HG03135 (cell line): ENCODE results near the gene CCDC178.
"Not testable (repeated sequence)": the region's sequence is repeated elsewhere in the genome, so short reads cannot be mapped to it uniquely, and the experiment has no call there.

ENCODE experiments used
- ATAC-seq: cut with Tn5 transposase; IDR thresholded peaks from one replicate; pipeline ENCODE4 v1.9.1; 2021; ENCODE audit warnings: mild to moderate bottlenecking, moderate library complexity; ENCODE audit not compliant: unreplicated experiment

Gene CCDC178

GRCh38 chr18:33231474-33232317 lies 208.8 kb downstream of the CCDC178 start:
- ATAC-seq, result peak; percentile 93

DNA sequence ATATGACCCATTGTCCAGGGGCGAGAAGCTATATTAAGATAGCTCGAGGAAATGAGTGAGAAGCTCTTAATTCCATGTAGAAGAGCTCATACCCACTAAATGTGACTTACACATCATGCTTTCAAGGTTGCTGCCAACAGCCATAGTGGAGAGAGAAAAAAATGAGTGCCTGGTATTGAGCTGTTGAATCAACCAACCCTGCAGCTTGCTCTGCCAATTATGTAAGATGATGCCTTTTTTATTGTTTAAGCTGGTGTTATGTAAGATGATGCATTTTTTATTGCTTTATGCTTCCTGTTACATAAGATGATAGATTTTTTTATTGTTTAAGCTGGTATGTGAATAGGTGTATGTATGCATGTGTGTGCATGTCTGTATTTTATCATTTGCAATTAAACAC lies 228.2 kb downstream of the CCDC178 start:
- ATAC-seq, result no peak

DNA sequence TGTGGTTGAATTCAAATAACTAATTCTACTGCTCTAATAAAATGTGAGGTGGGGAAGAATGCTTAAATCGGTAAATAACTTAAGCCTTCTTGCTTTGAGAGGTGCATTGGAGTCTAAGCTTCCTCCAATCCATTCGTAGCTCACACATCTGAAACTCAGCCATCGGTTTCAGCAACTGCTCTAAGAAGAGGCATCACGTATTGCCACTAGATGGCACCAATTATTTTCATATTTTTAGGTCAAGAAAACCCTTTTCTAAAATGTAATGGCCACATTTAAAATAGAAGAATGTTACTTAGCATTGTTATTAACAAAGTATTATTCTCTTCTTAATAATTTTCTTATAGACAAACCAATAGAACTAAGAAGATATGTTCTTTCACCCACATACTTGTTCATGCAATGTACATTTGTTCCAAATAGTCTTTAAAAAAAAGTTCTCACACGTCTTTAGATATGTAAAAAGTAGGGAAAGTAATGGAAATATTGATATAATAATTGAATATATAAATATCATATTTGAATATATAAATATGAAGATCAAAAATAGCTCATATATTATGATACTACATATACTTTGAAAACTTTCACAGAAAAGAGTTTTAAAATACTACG lies 229.8 kb downstream of the CCDC178 start:
- no peak for ATAC-seq

GRCh38 chr18:33205777-33206176 lies 234.7 kb downstream of the CCDC178 start:
- no peak for ATAC-seq

DNA sequence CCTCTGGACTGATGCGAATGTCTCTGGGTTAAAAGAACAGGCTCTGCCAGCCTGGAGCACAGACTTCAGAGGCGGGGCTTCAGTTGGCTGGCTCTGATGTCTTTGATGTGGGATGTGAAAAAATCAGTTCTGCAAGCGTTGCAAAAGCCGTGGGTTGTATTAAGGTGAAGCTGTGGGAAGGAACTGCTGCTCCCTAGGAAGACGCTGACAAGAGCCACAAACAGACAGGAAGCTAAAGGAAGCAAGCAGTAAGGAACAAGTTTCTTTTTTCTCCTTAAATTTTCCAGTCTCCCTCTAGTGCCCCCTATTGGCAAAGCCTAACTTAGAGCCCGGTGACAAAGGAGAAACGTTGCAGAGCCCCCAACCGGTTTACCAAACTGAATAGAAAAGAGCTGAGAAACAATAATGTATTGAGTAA lies 239.0 kb downstream of the CCDC178 start:
- ATAC-seq, result no peak

DNA sequence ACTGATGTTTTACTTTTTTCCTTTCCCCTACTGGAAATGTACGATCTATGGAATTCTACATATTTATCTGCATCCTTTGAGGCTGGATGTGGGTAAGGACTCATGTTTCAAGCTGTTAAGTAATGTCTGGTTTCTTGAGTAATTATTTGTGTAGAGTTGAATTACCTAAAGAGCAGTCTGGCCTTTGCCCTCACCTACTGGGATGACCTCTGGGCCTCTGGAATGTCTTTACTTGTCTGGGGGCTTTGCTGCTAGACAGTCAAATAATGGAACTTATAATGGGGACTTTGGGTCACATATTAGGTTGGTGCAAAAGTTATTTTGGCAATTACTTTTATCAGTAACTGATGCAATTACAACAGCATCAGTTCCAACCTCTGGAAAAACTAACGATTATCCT lies 244.7 kb downstream of the CCDC178 start:
- ATAC-seq, result no peak

GRCh38 chr18:33194793-33195192 lies 245.7 kb downstream of the CCDC178 start:
- no peak for ATAC-seq

- ATAC-seq, result no peak
Observed at GRCh38 chr18:33184958-33185357, 255.6 kb downstream of the CCDC178 start.

GRCh38 chr18:33184175-33184574 lies 256.3 kb downstream of the CCDC178 start:
- ATAC-seq, result no peak

- ATAC-seq, result no peak
Observed at GRCh38 chr18:33183136-33183535, 257.4 kb downstream of the CCDC178 start.

DNA sequence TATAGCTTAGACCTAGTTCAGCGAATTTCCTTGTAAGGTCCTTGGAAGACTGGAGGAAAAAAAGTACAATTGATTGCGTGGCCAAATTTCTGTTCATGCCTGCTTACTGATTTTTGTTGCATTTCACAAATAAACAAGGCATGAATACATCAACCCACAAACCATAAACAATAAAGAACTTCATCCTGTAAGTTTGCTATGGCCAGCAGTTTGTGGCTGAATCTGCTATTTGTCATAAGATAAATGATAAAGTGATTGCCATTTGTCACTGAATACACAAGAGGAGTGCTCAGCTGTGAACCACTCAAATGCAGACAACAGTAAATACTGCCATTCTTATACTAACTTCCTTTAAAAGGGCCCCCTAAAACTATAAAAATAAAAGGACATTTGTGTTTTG lies 259.5 kb downstream of the CCDC178 start:
- ATAC-seq, result no peak

- ATAC-seq, result no peak
Observed at GRCh38 chr18:33169218-33169617, 271.3 kb downstream of the CCDC178 start.

GRCh38 chr18:33164121-33164520 lies 276.4 kb downstream of the CCDC178 start:
- not testable (repeated sequence) for ATAC-seq

DNA sequence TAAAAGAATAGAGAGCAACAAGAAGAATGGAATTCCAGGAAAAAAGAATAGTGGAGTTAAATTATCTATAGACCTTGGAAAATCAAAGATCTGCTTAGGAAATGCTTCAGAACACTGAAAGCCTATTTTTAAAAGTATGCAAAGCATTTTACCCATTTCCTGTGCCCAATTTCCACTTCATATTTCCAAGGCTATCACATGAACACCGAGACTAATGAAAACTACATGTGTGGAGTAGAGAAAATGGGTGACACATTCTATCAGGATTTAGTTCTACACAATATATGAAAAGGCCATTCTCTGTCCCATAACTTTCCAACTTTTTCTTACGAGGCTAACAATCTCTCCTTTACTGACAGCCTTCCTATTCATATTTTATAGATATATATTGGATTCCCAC lies 279.4 kb downstream of the CCDC178 start:
- ATAC-seq, result no peak

DNA sequence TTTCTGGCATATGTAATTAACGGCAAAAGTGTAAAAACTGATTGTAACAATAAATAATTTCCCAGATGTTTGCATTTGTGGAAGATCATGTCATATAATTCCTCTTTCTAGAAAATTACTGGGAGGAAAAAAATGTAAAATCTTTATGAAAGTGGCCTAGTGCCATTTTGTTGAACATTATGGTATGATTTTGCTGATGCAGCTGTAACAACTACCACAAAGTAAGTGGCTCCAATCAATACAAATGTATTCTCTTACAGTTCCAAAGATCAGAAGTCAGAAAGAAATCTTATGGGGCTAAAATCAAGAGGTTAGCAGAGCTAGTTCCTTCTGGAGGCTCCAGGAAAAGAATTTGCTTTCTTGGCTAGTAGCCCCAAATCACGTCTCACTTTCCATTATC lies 281.4 kb downstream of the CCDC178 start:
- ATAC-seq, result no peak

DNA sequence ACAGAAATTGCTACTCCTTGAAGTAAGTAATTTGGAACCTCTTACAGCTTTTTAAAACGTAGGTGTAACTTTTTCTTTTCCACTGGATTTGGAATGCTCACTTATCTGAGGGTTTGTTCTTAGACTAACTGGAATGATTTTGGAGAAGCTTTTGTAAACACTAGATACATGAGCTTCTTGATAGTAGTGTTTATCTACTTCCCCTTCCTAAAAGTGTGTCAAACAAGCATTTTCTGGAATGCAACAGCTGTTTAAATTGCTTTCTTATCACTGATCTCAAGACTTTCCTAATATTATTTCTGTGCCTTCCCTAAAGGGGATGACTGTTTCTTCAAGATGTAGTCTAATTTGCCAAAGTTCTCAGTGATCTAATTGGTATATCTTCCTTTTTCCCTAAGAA lies 282.6 kb downstream of the CCDC178 start:
- ATAC-seq, result no peak

GRCh38 chr18:33156906-33157470 lies 283.5 kb downstream of the CCDC178 start:
- ATAC-seq, result no peak

DNA sequence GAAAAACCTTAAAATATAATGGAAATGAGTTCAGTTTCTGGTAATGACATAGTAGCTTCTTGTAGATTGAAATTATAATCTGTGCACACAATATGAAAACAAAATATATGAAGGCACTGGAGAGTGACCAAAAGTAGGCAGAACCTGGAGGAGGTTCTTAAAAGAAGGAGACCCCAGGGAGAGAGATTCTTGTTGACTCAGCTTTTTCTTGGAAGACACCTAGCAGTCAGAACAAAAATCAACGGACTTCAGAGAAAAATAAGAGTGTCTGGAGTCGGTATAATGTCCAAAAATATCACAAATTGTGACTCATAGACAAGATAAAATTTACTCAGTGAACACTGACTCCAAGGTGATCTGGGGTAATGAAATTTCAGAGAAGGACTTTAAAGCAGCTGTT lies 286.5 kb downstream of the CCDC178 start:
- ATAC-seq, result no peak

DNA sequence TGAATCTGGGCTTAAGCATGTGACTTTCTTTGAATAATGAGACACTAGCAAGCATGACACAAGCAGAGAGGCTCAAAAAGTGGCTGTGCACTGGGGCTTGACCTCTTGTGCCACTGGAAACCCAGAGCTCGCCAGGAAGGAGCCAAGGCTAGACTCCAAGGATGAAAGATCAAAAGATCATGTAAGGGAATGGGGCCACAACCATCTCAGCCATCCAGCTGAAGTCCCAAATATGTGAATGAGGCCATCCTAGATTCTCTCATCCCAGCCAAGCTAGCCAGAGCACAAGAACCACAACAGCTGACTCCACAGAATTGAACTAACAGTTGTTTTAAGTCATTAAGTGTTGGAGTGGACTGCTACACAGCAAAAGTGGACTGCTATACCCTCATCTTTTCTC lies 288.1 kb downstream of the CCDC178 start:
- ATAC-seq, result no peak

GRCh38 chr18:33147811-33148210 lies 292.7 kb downstream of the CCDC178 start:
- not testable (repeated sequence) for ATAC-seq

DNA sequence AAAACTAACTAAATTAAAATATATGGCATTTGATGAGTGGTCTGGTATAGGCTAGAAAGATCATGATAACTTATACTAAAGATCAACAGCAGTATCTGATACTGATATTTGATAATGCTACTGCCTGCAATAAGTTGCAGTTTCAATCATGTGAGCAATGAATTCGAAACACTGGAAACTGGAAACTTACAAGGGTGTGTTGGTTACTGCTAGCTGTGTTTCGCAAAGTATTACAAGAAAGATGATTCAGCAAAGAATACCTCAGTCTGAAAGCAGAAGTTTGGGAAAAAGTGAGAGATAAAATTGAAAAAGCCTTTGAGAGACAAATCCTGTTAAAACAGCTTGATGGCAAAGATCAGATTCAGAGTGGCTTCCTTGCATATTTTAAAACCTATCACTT lies 294.5 kb downstream of the CCDC178 start:
- ATAC-seq, result no peak
